Non-pigmented ciliary epithelial cell (primary cell): Measurements from ENCODE around the gene SNAPIN.
"Not testable (repeated sequence)": the region's sequence is repeated elsewhere in the genome, so short reads cannot be mapped to it uniquely, and the experiment has no call there.

ENCODE experiments used
- DNase-seq: peaks from one replicate; pipeline ENCODE4 v3.0.0-alpha.2; 2010; ENCODE audit warnings: low read depth

Gene SNAPIN

DNA sequence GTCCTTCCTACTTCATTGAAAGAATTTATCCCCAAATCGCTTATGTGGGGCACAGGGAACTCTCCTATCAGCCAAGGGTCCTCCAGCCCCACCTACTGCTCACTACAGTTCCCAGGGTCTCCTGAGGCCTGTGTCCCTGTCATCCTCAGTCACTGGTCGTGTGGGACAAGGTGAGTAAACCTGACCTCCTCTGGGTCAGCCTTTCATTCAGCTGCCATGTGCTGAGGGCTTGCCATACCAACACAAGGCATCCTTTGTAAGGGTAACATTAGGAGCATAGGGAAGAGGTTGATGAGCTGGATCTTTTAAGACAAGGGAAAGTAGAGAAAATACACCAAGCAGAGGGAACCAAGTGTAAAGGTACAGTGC, 11.2 kb upstream of the SNAPIN start:
- DNase-seq = no peak

- no peak for DNase-seq
Measured at GRCh38 chr1:153648000-153648643, 10.4 kb upstream of the SNAPIN start.

DNA sequence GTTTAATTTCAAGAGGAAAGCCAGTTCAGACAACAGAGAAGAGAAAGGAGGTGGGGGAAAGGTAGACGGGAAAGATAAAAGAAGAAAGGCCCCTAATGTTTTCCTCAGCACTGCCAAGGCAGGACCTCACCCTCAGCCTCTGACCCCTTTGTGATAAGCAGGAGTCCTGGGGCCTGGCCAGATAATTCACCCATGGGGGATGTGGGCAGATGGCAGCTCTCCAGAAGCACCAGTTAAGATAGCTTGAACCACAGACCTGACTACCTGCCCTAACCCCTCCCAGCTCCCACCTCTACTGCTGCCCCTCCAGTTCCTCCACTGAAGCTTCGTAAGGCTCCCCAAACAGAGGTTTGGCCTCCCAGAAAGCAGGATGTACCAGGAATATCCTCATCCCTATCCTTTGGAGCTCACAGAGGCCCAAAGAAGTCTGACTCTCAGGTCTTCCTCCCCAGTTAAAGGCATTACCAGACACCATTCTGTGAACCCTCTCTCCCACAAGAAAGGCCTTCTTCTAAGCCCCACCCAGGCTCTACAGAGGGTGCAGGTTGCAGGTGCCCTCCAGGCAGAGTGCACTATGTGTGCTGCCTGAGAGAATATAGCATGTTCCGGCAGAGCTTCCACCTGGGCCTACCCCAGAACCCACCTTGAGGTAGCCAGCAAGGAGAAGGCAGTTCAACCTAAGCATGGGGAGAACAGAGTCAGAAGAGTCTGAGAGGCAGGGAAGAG, 9.2 kb upstream of the SNAPIN start:
- no peak for DNase-seq

- DNase-seq = no peak
Measured at GRCh38 chr1:153649863-153650235, 8.7 kb upstream of the SNAPIN start.

- no peak for DNase-seq
Measured at GRCh38 chr1:153651771-153652170, 6.7 kb upstream of the SNAPIN start.

DNA sequence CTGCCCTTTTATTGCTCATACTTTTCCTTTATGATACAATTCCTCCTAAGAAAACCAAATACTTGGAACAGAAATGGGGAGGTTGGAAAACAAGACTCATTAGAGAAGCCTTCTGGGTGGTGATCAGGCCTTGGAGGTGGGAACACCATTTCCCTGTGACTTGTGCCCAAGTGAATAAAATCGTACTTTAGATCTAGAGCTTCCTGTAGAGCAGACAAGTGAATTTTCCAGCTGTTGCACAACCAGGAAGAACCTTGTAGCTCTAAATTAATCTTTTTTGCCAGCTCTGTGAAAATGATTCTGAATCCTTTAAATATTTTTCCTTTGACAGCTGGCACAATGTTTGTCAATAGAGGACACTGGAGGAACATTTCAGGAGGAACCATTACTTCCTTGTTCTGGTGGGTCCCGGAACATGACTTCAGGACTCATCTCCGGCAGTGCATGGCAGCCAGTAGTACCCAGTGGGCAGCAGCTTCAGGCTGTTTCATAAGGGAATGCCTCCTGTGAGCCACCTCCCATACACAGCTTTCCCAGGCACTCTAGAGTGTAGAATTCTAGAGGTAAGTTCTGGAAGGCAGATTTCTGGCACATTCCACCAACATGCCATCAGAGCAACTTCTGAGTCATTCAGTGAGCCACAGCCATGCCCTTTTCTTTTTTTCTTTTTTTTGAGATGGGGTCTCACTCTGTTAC, 5.5 kb upstream of the SNAPIN start:
- DNase-seq = no peak

- DNase-seq = no peak
Measured at GRCh38 chr1:153655333-153655732, 3.2 kb upstream of the SNAPIN start.

- DNase-seq = no peak
Measured at GRCh38 chr1:153659175-153659534, 652 bp downstream of the SNAPIN start.

DNA sequence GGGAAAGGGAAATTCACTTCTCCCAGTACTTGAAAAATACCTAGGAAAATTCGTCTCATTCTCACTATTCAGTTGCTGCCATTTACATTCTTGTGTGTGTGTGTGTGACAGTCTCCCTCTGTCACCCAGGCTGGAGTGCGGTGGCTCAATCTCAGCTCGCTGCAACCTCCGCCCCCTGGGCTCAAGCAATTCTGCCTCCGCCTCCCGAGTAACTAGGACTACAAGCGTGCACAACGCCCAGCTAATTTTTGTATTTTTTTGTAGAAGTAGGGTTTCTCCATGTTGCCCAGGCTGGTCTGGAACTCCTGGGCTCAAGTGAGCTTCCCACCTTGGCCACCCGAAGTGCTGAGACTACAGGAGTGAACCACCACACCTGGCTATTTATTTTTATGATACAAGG, 1.2 kb downstream of the SNAPIN start:
- DNase-seq = no peak

DNA sequence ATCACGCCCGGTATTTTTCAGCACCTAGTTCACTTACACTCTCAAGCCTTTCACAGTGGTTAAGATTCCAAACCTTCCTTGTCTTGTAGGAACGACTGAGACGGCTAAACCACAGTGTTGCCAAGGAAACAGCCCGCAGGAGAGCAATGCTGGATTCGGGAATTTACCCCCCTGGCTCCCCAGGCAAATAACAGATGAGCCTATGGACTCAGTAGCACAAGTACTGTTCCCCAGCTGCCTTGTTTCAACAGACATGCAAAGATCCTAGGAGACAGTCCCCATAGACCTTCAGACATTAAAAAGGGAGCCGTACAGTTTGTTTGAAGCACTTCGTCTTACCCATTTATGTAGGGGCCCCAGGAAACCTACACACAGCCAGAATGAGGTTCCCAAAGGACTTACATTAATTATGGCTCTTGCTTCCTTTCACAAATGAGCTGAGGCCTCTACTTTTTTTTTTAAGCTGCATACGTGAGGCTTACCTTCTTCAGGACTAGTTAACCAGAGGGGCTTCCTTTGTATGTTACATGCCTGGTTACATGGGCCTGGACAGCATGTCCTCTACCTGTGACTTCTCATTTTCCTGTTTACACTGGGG, 2.7 kb downstream of the SNAPIN start:
- DNase-seq = no peak

DNA sequence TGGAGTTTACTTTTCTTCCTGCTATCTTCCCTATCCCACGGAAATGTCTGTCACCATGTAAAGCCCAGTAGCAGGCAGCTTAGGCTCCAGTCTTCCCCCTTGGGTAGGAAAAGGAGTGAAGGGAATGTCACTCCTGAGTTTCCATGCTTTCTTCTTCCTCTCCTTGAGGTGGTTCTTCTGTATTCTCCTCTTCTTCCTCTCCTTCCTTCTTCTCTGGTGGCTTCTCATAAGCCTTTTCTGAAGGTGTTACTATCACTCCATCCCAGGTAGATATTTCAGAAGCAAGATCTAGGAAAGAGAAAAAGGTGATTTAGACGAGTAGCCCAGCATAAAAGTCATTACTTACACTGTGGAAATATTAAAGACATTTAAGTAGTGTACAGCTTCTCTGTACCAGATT, 3.8 kb downstream of the SNAPIN start:
- no peak for DNase-seq

DNA sequence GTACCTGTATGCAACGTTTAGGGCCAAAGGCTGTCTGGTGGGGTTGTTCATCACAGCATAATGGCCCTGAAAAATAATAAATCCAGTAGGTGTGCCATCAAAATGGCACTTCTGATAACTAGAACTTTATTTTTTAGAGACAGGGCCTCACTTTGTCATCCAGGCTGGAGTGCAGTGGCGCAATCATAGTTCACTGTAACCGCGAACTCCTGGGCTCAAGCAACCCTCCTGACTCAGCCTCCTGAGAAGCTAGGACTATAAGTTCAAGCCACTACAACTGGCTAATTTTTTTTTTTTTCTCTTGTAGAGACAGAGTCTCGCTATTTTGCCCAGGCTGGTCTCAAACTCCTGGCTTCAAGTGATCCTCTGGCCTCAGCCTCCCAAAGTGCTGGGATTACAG, 4.7 kb downstream of the SNAPIN start:
- DNase-seq = no peak

DNA sequence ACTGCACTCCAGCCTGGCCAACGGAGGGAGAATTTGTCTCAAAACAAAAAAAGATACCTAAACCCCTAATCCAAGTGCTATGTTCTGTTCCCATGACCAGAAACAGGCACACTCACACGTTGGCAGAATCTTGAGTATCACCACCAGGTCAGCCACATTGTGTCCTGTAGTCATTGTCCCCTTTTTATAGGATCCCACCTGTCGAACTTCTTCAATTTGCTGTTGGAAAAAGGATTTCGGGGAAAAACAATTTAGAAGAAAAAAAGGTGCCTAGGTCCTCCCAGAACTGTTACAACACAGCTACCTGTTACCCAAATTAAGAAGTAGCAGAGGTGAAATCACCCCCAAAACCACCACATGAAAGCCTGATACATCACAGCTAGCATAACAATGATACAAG, 8.9 kb downstream of the SNAPIN start:
- DNase-seq = no peak

DNA sequence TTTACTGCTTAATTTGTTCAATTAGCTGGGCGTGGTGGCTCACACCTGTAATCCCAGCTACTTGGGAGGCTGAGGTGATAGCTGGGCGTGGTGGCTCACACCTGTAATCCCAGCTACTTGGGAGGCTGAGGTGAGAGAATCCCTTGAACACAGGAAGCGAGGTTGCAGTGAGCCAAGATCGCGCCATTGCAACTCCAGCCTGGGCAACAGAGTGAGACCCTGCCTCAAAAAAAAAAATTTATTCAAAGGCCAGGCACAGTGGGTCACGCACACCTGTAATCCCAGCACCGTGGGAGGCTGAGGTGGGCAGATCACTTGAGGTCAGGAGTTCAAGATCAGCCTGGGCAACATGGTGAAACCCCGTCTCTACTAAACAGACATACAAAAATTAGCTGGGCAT, 10.2 kb downstream of the SNAPIN start:
- DNase-seq = not testable (repeated sequence)

GRCh38 chr1:153669606-153670005, 11.1 kb downstream of the SNAPIN start:
- DNase-seq = no peak

GRCh38 chr1:153670257-153670858, 11.9 kb downstream of the SNAPIN start:
- no peak for DNase-seq

DNA sequence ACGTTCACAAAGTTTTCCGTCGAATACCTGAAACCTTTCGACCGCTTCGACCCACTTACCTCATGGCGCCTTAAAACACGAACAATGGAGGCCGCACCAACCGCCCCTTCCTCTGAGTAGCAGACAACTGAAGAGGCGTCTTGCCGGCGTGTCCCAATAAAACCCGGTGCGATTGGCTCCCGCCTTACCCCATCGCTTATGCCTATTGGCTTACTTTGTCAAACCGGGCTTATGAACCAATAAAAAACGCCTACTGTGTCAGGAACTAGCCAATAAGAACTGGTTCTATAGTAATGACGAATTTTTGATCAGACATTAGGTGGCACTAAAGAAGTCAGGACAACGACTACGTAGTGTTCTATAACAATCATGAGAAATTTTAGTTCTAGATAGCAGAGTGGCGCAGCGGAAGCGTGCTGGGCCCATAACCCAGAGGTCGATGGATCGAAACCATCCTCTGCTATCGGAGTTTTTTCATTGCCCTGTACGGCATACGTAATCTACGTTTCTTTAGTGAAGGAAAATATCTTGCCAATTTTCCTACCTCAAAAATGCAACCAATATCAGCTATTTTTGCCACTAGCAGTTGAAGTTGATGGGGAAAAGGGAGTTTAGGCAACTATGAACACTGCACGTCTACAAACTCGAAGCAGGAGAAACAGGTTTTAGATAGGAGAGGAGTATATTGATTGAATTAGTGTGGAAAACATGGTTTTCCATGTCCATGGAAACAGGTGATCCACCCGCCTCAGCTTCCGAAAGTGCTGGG, 12.5 kb downstream of the SNAPIN start, which contains the start of gene ILF2:
Gene ILF2, minus strand, starts transcription at position 135 of the 769 bp plus-strand sequence. Its CDS starts 71 bp downstream, at position 64.
- peak; percentile 99 for DNase-seq

DNA sequence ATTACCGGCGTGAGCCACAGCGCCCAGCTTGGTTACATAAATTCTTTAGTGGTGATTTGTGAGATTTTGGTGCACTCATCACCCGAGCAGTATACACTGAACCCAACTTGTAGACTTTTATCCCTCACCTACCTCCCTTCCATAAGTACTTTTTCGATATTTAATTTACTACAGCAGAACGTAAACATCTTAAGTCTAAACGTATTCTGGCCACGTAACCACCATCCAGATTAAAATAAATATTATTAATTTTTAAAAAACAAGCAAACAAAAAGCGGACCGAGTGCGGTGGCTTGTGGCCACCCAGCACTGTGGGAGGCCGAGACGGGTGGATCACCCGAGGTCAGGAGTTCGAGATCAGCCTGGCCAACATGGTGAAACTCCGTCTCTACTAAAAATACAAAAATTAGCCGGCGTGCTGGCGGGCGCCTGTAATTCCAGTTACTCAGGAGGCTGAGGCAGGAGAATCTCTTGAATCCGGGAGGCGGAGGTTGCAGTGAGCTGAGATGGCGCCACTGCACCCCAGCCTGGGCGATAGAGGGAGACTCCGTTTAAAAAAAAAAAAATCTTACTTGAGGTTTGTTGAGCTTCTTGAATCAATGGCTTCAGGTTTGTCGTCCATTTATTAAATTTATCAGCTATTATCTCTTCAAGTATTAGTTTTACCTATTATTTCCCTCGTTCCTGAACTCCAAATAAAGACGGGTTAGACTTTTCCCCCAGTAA, 13.3 kb downstream of the SNAPIN start:
- DNase-seq = not testable (repeated sequence)

DNA sequence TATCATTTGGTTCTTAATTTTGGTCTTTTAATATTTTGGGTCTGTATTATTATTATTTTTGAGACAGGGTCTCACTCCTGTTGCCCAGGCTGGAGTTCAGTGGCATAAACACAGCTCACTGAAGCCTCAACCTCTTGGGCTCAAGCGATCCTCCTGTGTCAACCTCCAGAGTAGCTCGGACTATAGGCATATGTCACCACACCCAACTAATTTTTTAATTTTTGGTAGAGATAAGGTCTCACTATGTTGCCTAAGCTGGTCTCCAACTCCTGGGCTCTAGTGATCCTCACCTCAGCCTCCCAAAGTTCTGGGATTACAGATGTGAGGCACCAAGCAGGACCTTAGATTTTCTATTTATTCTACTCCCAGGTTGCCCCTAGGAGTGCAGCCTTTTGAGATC, 15.0 kb downstream of the SNAPIN start:
- no peak for DNase-seq

- DNase-seq = no peak
Measured at GRCh38 chr1:153677718-153678518, 19.4 kb downstream of the SNAPIN start.
